ENCODE data around the gene ING2.
"Not testable (repeated sequence)": the region's sequence is repeated elsewhere in the genome, so short reads cannot be mapped to it uniquely, and the experiment has no call there.

ING2 gene

DNA sequence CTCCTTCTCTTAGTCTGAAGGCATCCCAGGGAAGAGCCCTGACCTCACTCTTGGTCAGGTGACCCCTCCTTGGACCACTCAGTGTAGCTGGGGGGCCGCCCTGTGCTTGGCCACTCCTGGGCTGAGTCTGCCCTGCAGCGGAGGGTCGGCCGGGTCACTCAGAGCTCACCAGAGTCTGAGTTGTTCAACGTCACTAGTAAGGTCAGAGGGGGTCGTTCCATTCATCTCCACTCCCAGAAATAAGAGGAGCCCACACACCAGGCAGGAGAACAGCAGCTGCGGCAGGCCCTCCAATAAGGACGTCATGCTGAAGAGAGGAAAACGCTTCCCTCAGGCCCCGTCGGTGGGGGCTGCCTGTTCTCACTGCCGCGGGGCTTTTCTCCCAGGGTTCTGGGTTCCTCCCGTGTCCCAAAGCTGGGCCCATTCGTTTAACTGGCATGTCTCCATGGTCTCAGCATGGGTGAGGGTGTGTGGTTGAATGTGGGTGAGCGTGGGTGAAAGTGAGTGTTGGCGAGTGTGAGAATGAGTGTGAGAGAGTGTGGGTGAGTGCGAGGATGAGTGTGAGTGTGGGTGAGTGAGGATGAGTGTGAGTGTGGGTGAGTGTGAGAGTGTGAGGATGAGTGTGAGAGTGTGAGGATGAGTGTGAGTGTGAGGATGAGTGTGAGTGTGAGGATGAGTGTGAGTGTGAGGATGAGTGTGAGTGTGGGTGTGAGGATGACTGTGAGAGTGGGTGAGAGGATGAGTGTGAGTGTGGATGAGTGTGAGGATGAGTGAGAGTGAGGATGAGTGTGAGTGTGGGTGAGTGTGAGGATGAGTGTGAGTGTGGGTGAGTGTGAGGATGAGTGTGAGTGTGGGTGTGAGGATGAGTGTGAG is 47.7 kb downstream of the ING2 start:
- no peak for DNase-seq

GRCh38 chr4:183553147-183553478 is 48.3 kb downstream of the ING2 start:
- not testable (repeated sequence) for DNase-seq

DNA sequence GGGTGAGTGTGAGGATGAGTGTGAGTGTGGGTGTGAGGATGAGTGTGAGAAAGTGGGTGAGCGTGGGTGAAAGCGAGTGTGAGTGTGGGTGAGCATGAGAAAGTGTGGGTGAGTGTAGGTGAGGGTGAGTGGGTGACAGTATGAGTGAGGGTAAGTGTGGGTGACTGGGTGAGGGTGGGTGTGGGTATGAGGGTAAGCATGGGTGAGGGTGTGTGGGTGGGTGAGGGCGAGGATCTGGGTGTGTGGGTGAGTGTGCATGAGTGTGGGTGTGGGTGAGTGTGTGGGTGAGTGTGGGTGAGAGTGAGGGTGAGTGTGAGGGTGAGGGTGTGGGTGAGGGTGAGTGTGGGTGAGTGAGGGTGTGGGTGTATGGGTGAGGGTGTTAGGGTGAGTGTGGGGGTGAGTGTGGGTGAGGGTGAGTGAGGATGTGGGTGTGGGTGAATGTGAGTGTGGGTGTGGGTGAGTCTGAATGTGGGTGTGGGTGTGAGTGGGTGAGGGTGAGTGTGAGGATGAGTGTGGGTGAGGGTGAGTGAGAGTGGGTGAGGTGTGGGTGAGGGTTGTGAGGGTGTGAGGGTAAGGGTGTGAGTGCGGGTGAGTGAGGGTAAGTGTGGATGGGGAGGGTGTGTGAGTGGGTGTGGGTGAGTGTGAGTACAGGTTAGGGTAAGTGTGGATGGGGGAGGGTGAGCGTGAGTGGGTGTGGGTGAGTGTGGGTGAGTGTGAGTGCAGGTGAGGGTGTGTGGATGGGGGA is 48.9 kb downstream of the ING2 start:
- DNase-seq: no peak

- no peak for DNase-seq
Observed at GRCh38 chr4:183554346-183554686, 49.5 kb downstream of the ING2 start.

DNA sequence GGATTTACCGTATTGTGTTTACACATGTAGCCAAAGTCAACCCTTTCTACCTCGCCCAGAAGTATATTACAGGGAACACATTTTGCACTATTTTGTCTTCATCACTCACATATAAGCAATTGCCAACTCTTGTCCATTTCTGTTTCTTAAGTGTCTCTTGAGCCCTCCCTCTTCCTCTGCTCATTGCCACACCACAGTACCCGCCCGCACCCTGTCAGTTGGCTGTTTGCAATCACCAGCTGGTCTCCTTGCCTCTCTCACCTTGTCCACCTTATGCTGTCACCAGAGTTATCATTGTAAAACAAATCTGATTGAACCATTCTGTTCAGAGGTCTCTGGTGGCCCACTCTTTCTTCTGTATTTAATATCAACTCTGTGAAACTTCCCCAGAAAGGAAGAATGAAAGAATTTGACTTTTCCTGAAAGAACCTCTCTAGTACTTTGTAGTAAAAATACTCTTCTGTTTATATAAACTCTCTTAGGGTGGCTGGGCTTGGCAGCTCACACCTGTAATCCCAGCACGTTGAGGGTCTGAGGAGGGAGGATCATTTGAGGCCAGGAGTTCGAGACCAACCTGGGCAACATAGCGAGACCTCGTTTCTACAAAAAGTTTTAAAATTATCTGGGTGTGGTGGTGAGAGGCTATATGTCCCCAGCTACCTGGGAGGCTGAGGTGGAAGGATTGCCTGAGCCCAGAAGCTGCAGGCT is 50.2 kb downstream of the ING2 start:
- no peak for DNase-seq

- no peak for DNase-seq
Observed at GRCh38 chr4:183556947-183557346, 52.1 kb downstream of the ING2 start.

- DNase-seq: no peak
Observed at GRCh38 chr4:183557611-183558010, 52.8 kb downstream of the ING2 start.

DNA sequence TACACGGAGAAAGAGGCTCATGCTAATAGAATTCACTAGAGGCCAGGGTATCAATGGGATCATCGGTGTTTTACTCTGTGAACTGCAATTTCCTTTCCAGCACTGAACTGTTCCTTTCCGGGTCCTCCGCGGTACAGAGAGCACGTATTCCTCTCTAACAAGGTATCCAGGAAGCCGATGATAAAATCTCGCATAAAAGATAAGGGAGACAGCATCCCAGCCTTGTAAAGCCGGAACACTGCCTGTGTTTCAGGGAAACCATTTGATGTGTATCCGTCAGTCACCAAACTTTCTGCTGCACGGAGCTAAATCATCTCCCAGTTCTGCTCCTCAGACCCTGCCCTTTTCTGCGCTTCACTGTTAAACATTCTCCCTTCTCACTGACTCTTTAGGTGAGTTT is 54.0 kb downstream of the ING2 start:
- DNase-seq: no peak

DNA sequence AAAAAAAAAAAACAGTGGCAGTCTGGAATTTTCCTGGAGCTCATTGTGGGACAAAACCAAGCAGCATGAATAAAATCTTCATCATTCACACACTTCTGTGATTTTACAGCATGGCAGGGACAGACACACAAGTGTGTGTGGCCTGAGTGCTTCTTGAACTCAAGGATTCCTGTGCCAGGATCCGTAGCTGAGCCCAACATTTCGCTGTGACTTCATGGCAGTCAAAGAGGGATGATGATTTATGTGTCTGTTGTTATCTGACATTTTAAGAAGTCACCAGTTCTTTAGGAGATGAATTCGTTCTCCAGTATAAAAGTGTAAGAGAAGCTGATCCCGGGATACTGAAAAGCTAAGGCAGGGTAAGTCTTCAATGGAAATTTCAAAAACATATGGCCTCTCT is 57.0 kb downstream of the ING2 start:
- no peak for DNase-seq
